GM12891 (cell line): ENCODE measurements around the gene UBASH3A.

Experiments used
- DNase-seq: peaks from one replicate; pipeline ENCODE4 v3.0.0; 2011; ENCODE audit warnings: low spot score; ENCODE audit not compliant: insufficient read length
- FAIRE-seq: peaks from 2 replicates; lab custom pipeline; 2011; peaks lifted over from hg19 to GRCh38; lab: Jason Lieb, UNC
- PAX5 ChIP-seq: IDR thresholded peaks from 2 replicates; pipeline ENCODE4 v1.6.1; 2011; ENCODE audit warnings: low read length, moderate library complexity, mild to moderate bottlenecking; ENCODE audit not compliant: insufficient read depth, severe bottlenecking
- POLR2A ChIP-seq: IDR thresholded peaks from 2 replicates; pipeline ENCODE4 v1.6.1; 2011; ENCODE audit warnings: low read depth, low read length, control low read depth
- POLR2AphosphoS5 ChIP-seq: IDR thresholded peaks from 2 replicates; pipeline ENCODE4 v1.6.1; 2011; ENCODE audit warnings: low read depth, low read length, control low read depth
- POU2F2 ChIP-seq: IDR thresholded peaks from 2 replicates; pipeline ENCODE4 v1.6.1; 2011; ENCODE audit warnings: low read depth, mild to moderate bottlenecking, control low read depth, low read length, moderate library complexity
- SPI1 ChIP-seq: IDR thresholded peaks from 2 replicates; pipeline ENCODE4 v1.6.1; 2011; ENCODE audit warnings: low read depth, low read length, control low read depth
- TAF1 ChIP-seq: IDR thresholded peaks from 2 replicates; pipeline ENCODE4 v1.6.1; 2011; ENCODE audit warnings: low read depth, low read length, control low read depth

Gene UBASH3A

GRCh38 chr21:42411197-42411869, 7.6 kb downstream of the UBASH3A start:
- FAIRE-seq (peak; percentile 47), DNase-seq (no peak)
- TF ChIP-seq POLR2AphosphoS5, result no peak
- TF ChIP-seq POU2F2, result 0 out of 2 replicates have a peak, but pooled peaks have one; percentile 53
- TF ChIP-seq TAF1, result no peak

DNA sequence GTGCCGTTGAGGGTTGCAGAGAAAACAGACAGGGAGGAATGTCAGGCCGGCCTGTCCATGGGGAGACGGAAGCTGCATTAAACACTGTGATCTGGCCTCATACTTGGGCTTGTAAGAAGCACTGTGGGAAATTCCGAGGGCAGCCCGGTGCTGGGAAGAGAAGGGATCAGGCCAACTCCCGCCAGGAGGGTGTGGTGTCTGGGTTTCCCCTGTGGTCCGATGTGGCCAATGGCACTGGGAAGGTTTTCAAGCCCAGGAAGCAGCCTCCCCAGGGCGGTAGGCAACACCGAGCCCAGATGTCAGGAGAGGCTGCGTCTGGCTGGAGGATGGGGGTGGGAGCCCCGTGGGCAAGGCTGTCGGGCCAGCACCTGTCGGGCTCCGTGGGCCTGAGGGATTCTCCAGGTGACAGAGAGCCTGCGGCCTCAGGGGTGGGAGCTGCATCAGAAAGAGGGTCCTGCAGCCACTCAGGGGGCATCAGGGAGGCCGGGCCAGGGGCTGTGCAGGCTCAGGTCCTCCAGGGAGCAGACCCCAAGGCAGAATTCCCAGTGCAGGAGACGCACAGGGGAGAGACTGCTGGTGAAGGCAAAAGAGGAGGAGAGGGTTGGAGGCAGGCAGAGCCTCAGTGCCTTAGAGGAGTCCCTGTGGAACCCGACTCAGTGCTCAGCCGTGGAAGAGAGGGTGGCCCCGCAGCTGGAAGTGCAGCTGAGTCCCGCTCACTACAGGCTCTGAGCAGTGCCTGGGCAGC, 8.4 kb downstream of the UBASH3A start:
- DNase-seq (no peak), FAIRE-seq (no peak)
- TF ChIP-seq POLR2AphosphoS5, result no peak
- TF ChIP-seq SPI1, result no peak
- no peak for TF ChIP-seq POU2F2
- no peak for TF ChIP-seq PAX5
- TF ChIP-seq TAF1, result no peak
- no peak for TF ChIP-seq POLR2A

DNA sequence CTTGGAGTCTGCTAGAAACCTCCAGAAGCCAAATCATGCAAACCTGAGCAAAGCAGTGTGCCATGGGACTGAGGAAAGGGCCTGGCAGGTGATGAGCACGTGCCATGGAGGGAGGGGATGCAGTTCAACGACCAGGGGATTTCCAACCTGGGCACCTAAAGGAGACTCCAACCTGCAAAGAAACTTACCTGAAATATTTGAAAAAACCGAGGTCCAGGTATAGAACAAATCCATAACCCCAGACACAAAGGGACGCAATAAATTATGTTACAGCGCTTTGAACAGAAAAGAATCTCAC, 8.9 kb downstream of the UBASH3A start:
- TF ChIP-seq POLR2AphosphoS5 (no peak), POLR2A (no peak), TAF1 (no peak), PAX5 (no peak), POU2F2 (no peak)
- no peak for FAIRE-seq

GRCh38 chr21:42413093-42413492, 9.4 kb downstream of the UBASH3A start:
- FAIRE-seq (no peak), DNase-seq (no peak)
- TF ChIP-seq SPI1, result no peak
- TF ChIP-seq POLR2A, result no peak
- TF ChIP-seq TAF1, result no peak
- no peak for TF ChIP-seq POLR2AphosphoS5
- TF ChIP-seq POU2F2, result no peak
- TF ChIP-seq PAX5, result no peak

More for the DNA sequence above, 8.9 kb downstream of the UBASH3A start:
- no peak for DNase-seq

DNA sequence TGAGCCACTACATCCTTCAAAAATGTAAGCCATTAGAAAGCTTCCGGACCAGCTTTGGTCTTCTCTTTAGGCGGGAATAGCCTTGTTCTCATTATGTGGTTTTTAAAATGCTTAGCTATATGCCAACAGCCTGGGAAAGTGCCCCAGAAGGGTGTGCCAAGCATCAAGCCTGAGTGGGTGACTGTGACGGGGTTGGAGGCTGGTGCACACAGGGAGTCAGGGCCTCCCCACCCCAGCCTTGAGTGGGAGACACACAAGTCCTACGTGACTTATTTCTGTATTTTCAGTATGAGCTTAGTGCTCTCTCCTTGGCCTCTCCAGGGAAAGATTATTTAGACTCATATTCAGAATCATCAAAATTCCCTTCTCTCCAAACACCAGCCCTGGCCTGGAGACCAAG, 9.8 kb downstream of the UBASH3A start:
- DNase-seq (no peak), FAIRE-seq (no peak)
- TF ChIP-seq POU2F2, result 0 out of 2 replicates have a peak, but pooled peaks have one; percentile 16
- TF ChIP-seq TAF1, result no peak
- no peak for TF ChIP-seq POLR2AphosphoS5
- TF ChIP-seq PAX5, result no peak
- TF ChIP-seq POLR2A, result no peak
- no peak for TF ChIP-seq SPI1

DNA sequence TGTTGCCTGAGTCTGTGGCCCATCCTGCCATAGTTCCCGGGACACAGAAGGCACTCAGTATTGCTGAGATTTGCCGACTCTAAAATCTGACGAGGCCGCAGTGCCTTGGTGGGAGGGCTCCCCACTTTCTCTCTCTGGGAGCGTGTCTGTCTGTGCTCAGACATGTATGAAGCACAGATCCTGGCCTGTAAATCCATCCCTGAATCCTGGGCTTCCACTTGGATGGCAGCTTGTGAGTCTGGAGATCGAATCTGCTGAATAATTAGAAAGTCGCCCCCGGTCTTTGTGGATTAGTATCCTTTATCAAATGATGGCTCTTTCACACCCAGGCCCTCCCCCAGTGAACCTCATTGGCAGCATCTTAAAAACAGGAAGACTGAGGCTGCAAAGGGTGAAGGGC, 10.4 kb downstream of the UBASH3A start:
- FAIRE-seq (no peak), DNase-seq (no peak)
- no peak for TF ChIP-seq TAF1
- no peak for TF ChIP-seq POLR2AphosphoS5
- TF ChIP-seq PAX5, result no peak
- TF ChIP-seq POLR2A, result no peak
- no peak for TF ChIP-seq POU2F2
- no peak for TF ChIP-seq SPI1

DNA sequence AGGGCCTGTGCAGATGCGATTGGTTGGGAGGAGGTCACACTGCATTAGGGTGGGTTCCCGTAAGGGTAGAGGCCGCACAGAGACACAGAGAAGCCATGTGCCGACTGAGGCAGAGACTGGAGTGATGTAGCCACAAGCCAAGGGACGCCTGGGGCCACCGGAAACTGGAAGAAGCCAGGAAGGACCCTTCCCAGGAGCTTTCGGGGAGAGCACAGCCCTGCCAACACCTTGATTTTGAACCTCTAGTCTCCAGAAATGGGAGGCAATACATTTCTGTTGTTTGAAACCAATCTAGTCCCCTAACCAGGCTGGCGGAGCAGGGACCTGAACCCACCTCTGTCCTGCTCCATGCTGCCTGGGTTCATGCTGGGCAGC, 10.8 kb downstream of the UBASH3A start:
- no peak for TF ChIP-seq TAF1
- TF ChIP-seq POU2F2, result no peak
- TF ChIP-seq POLR2A, result no peak
- no peak for TF ChIP-seq SPI1
- no peak for TF ChIP-seq PAX5
- no peak for TF ChIP-seq POLR2AphosphoS5
- DNase-seq (no peak), FAIRE-seq (no peak)

GRCh38 chr21:42414928-42415769, 11.4 kb downstream of the UBASH3A start:
- FAIRE-seq (peak; percentile 96), DNase-seq (peak; percentile 74)
- TF ChIP-seq TAF1 (no peak), POU2F2 (peak; percentile 87), PAX5 (peak; percentile 48), SPI1 (0 out of 2 replicates have a peak, but pooled peaks have one; percentile 10)

DNA sequence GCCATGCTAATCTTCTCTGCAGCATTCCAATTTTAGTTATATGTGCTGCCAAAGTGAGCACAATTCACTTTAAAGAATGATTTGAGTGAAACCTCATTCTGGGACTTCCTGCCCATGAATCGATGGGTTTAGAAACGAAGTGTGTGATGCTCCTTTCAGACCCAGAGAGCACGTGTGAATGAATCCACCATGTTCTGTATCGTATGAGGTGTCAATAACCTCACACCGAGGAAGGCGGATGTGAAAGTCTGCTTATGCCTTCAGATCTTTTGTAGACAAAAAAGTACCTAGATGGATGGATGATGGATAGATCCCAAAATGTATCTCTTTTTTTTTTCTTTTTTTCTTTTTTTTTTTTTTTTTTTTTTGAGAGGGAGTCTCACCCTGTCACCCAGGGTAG, 13.8 kb downstream of the UBASH3A start:
- peak; percentile 55 for FAIRE-seq
- no peak for DNase-seq
- TF ChIP-seq PAX5 (no peak), SPI1 (peak; percentile 22; the same call in 1 of the 2 replicates)

DNA sequence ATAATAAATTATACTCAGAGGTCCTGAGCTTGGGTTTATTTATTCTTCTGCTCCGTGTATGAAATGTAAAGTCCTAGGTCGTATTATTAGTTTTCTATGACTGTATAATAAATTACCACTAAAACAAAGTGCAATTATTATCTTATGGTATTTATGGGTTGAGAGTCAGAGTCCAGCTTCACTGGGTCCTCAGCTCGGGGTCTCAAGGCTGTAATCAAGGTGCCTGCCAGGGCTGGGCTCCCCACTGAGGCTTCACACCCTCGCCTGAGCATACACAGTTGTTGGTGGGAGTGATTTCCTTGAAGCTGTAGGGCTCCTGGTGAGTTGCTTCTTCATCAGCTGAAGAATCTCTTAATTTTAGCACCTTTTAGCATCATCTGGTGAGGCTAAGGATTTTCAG, 15.2 kb downstream of the UBASH3A start:
- no peak for TF ChIP-seq SPI1
- no peak for TF ChIP-seq POLR2A
- no peak for TF ChIP-seq TAF1
- no peak for TF ChIP-seq PAX5
- no peak for TF ChIP-seq POLR2AphosphoS5
- no peak for TF ChIP-seq POU2F2
- FAIRE-seq (no peak), DNase-seq (no peak)
